ENCODE data around the gene MTNR1B. TPM values are rescaled to one million over a fixed set of nuclear protein-coding genes. Genes with fewer than 3 reads are reported as not detected.

MTNR1B gene
- total RNA-seq, 1 donor from 2014 or later, result 0.94 TPM

GRCh38 chr11:92975285-92975684 lies 5.8 kb downstream of the MTNR1B start:
- Mint-ChIP-seq H3K36me3 (ENCODE audit: unreplicated experiment) (no peaks in the 10 kb centered on the region), H3K27me3 (ENCODE audit: unreplicated experiment) (no peaks in the 10 kb centered on the region), H3K27ac (ENCODE audit: unreplicated experiment) (no peak overlapping the region), H3K4me1 (ENCODE audit: unreplicated experiment) (peaks cover 31% of the 10 kb centered on the region), H3K9me3 (ENCODE audit: unreplicated experiment) (no peaks in the 10 kb centered on the region), H3K4me3 (ENCODE audit: unreplicated experiment) (no peak overlapping the region)
- DNase-seq (ENCODE audit: extremely low spot score, unreplicated experiment), result no peak
- no peak for TF ChIP-seq CTCF (IDR thresholded peaks at IDR 0.05)

GRCh38 chr11:92976681-92977080 lies 7.2 kb downstream of the MTNR1B start:
- Mint-ChIP-seq H3K36me3 (ENCODE audit: unreplicated experiment) (no peaks in the 10 kb centered on the region), H3K4me1 (ENCODE audit: unreplicated experiment) (peaks cover 20% of the 10 kb centered on the region), H3K27me3 (ENCODE audit: unreplicated experiment) (no peaks in the 10 kb centered on the region), H3K9me3 (ENCODE audit: unreplicated experiment) (no peaks in the 10 kb centered on the region), H3K4me3 (ENCODE audit: unreplicated experiment) (no peak overlapping the region), H3K27ac (ENCODE audit: unreplicated experiment) (no peak overlapping the region)
- TF ChIP-seq CTCF (IDR thresholded peaks at IDR 0.05), result no peak
- no peak for DNase-seq (ENCODE audit: extremely low spot score, unreplicated experiment)

- TF ChIP-seq CTCF (IDR thresholded peaks at IDR 0.05), result no peak
- no peak for DNase-seq (ENCODE audit: extremely low spot score, unreplicated experiment)
- Mint-ChIP-seq H3K27ac (ENCODE audit: unreplicated experiment) (no peak overlapping the region), H3K9me3 (ENCODE audit: unreplicated experiment) (no peaks in the 10 kb centered on the region), H3K36me3 (ENCODE audit: unreplicated experiment) (no peaks in the 10 kb centered on the region), H3K27me3 (ENCODE audit: unreplicated experiment) (no peaks in the 10 kb centered on the region), H3K4me3 (ENCODE audit: unreplicated experiment) (no peak overlapping the region), H3K4me1 (ENCODE audit: unreplicated experiment) (peaks cover 20% of the 10 kb centered on the region)
Measured at GRCh38 chr11:92977401-92977800, 8.0 kb downstream of the MTNR1B start.

DNA sequence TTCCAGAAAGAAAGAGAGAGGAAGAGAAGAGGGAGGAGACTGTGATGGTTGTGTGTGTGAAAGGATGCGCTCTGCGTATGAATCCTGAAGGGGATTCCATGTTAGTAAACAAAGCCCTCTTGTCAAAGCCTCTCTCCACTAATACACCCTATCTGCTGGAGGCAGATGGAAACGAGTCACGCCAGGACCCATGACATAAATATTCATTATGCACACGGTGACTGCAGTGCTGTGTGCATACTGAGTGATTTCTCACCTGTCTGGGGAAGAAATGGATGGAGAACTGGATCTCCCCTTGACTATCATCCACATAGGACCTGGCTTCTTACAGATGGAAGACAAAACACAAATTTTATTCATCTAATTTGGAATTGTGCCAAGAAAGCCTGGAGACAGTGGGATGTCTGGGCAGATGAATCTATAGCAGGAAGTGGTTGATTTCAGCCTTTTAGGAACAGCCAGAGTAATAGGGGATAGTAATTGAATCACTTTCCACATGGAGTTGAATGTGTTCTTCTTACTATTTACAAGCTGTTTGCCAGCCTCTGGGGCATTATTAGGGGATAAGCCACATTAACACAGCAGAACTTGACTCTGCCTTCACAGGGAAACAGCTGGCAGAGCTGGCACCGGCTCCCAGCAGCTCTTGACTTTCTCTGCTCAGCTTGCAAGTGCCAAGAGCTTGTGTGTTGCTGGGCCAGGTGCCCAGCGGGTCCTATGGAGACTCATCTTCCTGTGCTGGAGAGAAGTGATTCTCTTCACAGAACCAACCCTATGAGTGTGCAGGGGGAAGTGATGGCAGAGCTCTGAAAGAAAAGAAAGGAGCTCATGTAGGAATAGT lies 9.0 kb downstream of the MTNR1B start:
- no peak for TF ChIP-seq CTCF (IDR thresholded peaks at IDR 0.05)

DNA sequence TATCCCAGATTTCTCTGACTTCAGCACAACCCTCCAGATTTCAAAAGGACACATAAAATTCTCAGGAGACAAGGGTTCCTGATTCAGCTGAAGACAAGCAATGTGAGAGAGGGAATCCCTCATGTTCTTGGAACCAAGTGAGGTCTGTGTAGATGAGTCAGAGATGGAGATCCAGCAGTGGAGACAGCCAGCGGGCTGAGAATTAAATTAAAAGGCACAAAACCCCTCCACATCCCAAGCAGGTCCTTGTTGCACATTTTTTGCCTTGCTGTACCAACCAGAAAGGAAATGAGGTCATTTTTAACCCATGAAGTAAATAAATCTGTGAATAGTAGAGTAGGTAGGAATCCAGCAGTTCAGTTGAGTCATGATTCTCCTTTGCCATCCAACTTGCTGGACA lies 9.7 kb downstream of the MTNR1B start:
- Mint-ChIP-seq H3K4me3 (ENCODE audit: unreplicated experiment) (no peak overlapping the region), H3K9me3 (ENCODE audit: unreplicated experiment) (no peaks in the 10 kb centered on the region), H3K36me3 (ENCODE audit: unreplicated experiment) (no peaks in the 10 kb centered on the region), H3K27ac (ENCODE audit: unreplicated experiment) (no peak overlapping the region), H3K4me1 (ENCODE audit: unreplicated experiment) (peaks cover 17% of the 10 kb centered on the region), H3K27me3 (ENCODE audit: unreplicated experiment) (no peaks in the 10 kb centered on the region)
- DNase-seq (ENCODE audit: extremely low spot score, unreplicated experiment), result no peak
- TF ChIP-seq CTCF (IDR thresholded peaks at IDR 0.05), result no peak

More for the DNA sequence above, 9.0 kb downstream of the MTNR1B start:
- H3K9me3 Mint-ChIP-seq (ENCODE audit: unreplicated experiment), result no peaks in the 10 kb centered on the region
- H3K4me1 Mint-ChIP-seq (ENCODE audit: unreplicated experiment), result peaks cover 20% of the 10 kb centered on the region
- H3K27ac Mint-ChIP-seq (ENCODE audit: unreplicated experiment), result no peak overlapping the region
- H3K36me3 Mint-ChIP-seq (ENCODE audit: unreplicated experiment), result no peaks in the 10 kb centered on the region
- DNase-seq (ENCODE audit: extremely low spot score, unreplicated experiment), result no peak
- no peaks in the 10 kb centered on the region for H3K27me3 Mint-ChIP-seq (ENCODE audit: unreplicated experiment)
- no peak overlapping the region for H3K4me3 Mint-ChIP-seq (ENCODE audit: unreplicated experiment)
